ENCODE measurements around the gene DLX2.

DNA sequence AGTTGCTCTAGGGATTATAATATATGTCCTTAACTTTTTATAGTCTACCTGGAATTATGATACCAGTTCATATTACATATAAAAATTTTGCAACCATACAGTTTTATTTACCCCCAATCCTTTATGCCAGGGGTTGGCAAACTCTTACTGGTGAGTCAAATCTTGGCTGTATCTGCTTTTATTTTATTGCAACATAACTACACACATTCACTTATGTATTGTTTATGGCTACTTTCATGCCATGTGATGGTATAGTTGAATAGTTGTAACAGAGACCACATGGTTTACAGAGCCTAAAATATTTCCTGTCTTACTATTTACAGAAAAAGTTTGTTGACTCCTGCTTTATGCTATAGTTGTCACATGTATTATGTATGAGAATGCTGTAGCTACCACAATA lies 25.8 kb upstream of the DLX2 start:
- TF ChIP-seq CTCF (conservative IDR thresholded peaks at IDR 0.05 in 1 of 2, IDR thresholded peaks at IDR 0.05 in 1 of 2; ENCODE audit: extremely low read depth in 1 of 2, insufficient read depth in 1 of 2, low read depth in 1 of 2, low read length in 2 of 2) (no peak), EZH2 (IDR thresholded peaks at IDR 0.05; ENCODE audit: borderline replicate concordance, low read length) (no peak)

Data from mammary epithelial cell (primary cell).